ENCODE results near the gene PPIL1. TPM values are rescaled to one million over a fixed set of nuclear protein-coding genes. Genes with fewer than 3 reads are reported as not detected.

PPIL1 gene
- total RNA-seq, 2 experiments from 2014 or later: 55.1 to 58.4 TPM

DNA sequence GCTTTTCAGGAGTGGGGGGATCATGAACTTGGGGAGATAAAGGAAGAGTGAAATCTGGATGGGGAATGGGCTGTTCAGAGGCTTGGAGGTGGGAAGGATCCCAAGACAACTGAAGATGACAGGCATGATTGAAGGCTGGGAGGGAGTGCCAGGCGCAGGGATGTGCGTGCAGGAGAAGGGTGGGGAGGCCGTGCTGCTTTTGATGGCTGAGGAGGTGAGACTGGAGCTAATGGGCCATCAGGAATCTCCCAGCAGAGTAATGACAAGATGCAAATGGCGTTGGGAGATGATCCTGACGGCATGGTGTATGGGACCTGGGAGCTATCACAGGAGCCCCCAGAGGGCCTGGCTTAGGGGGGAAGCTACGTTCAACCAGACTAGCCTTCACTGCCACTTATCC, 36.9 kb downstream of the PPIL1 start:
- peaks cover 12% of the 10 kb centered on the region for H3K4me1 Mint-ChIP-seq
- no peaks in the 10 kb centered on the region for H3K36me3 Mint-ChIP-seq
- no peak for DNase-seq
- H3K27ac Mint-ChIP-seq: no peak overlapping the region
- no peak overlapping the region for H3K4me3 Mint-ChIP-seq
- H3K9me3 Mint-ChIP-seq: no peaks in the 10 kb centered on the region
- peaks cover 43% of the 10 kb centered on the region for H3K27me3 Mint-ChIP-seq

DNA sequence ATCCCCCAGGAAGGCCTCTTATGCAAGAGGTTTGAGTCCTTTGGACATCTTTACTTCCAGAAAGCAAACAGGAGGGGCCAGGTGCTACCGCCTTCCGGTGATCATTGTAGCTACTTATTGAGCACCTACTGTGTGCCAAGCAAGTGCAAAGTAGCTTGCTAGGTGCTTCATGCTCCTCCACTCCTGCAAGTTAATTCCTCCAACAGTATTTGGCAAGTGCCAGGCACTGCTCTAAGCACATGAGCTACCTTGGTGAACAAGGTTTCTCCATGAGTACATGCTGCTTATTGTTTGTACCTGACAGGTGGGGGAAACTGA, 37.6 kb downstream of the PPIL1 start:
- no peaks in the 10 kb centered on the region for H3K36me3 Mint-ChIP-seq
- H3K4me3 Mint-ChIP-seq: no peak overlapping the region
- DNase-seq: no peak
- H3K9me3 Mint-ChIP-seq: no peaks in the 10 kb centered on the region
- H3K4me1 Mint-ChIP-seq: peaks cover 12% of the 10 kb centered on the region
- no peak overlapping the region for H3K27ac Mint-ChIP-seq
- H3K27me3 Mint-ChIP-seq: peaks cover 43% of the 10 kb centered on the region

DNA sequence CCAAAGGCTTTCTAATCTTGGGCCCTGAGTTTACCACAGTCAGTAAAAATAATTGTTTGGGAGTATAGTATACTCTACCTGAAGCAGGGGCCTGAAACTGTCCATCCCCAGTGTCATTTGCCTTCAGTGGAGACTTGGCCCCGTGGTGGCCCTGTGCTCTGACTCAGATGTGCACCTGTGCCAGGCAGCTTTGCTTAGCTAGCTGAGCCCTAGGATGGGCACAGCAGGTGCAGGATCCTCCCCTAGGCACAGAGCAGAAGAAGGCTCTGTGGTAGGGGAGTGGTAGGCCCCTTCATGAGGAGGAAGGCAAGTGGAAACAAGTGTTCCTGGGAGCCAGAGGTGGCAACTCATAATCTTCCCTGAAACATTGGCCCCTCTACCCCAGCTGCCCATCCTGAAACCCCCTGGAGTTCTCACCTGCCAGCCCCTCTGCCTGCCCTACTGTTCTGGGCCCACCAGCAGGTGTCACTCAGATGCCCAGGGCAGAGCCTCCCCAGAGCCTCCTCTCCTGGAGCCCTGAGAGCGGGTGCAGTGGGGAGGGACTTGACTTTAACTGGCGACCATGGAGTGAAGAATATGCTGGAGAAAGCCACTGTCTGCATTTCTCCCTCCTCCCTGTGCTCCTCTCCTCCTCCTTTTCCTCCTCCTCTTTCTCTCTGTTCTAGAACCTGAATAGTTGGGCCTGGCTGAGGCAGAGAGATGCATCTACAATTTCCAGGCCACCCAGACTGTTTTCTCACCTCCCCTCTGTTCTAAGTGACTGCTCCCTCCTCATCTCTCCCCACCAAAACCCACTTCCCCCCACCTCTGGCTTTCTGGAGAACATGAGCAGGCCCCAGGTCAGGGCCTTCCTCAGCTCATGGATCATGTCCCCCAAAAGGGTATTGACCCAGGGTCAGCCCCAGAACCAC, 38.2 kb downstream of the PPIL1 start:
- DNase-seq: no peak
- H3K27ac Mint-ChIP-seq: no peak overlapping the region
- peaks cover 12% of the 10 kb centered on the region for H3K4me1 Mint-ChIP-seq

DNA sequence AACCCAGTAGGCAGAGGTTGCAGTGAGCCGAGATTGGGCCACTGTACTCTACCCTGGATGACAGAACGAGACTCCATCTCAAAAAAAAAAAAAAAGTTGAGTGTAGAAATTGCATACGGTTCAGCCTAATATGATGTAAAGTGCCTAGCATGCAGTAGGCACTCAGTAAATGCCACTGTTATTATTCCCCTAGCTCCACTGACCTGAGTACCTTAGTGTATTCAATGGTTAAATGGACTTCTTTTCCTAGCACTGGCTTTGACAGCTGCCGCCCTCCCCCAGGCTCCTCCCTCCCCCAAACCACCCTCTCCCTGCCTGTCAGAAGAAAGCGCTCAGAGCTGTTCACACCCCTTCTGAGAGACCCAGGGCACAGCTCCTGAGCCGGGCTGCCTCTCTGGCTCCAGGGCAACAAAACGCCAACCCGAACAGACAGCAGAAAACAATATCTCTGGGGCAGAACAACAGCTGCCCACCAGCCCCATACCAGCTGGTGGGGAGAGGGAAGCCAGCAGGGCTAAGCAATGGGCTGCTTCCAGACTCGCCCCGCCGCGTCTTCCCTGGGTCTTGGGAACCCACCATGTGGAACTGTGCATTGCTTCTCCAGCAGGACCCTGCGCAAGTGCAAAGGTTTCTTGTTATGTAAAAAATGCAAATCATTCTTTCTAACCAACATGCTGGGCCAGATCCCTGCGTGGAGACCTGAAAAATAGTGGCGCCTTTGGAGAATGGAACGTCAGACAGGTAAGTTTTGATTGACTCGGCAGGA, 39.8 kb downstream of the PPIL1 start:
- no peak for DNase-seq
- Mint-ChIP-seq H3K4me3 (no peak overlapping the region), H3K27me3 (peaks cover 35% of the 10 kb centered on the region), H3K9me3 (no peaks in the 10 kb centered on the region), H3K4me1 (peaks cover 6% of the 10 kb centered on the region), H3K27ac (no peak overlapping the region), H3K36me3 (no peaks in the 10 kb centered on the region)

More for the DNA sequence above, 38.2 kb downstream of the PPIL1 start:
- no peak overlapping the region for H3K4me3 Mint-ChIP-seq
- H3K36me3 Mint-ChIP-seq: no peaks in the 10 kb centered on the region
- H3K27me3 Mint-ChIP-seq: peaks cover 43% of the 10 kb centered on the region
- H3K9me3 Mint-ChIP-seq: no peaks in the 10 kb centered on the region

DNA sequence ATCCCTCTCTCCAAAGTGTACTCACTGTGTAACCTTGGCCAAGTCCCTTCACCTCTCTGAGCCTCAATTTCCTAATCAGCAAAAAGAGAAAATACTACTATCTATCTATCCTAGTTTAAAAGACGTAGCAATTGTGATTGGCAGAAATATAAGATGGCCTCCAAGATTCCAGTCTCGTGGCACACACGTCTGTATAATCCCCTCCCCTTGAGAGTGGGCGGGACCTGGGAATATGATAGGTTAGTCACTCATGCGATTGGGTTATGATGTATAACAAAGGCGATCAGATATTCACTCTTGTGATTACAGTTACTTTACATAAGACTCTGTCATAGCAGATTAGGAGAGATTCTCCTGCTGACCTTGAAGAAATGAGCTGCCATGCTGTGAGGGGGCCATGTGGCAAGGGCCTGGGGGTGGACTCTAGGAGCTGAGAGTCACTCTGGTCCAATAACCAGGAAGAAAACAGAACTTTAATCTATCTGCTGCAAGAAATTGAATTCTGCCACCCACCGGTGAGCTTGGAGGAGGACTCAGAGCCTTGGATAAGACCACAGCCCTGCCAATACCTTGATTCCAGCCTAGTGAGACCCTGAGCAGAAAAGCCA, 41.3 kb downstream of the PPIL1 start:
- no peak overlapping the region for H3K27ac Mint-ChIP-seq
- H3K36me3 Mint-ChIP-seq: no peaks in the 10 kb centered on the region
- no peak overlapping the region for H3K4me3 Mint-ChIP-seq
- H3K27me3 Mint-ChIP-seq: peaks cover 24% of the 10 kb centered on the region
- no peak for DNase-seq
- no peaks in the 10 kb centered on the region for H3K9me3 Mint-ChIP-seq
- H3K4me1 Mint-ChIP-seq: no peaks in the 10 kb centered on the region

DNA sequence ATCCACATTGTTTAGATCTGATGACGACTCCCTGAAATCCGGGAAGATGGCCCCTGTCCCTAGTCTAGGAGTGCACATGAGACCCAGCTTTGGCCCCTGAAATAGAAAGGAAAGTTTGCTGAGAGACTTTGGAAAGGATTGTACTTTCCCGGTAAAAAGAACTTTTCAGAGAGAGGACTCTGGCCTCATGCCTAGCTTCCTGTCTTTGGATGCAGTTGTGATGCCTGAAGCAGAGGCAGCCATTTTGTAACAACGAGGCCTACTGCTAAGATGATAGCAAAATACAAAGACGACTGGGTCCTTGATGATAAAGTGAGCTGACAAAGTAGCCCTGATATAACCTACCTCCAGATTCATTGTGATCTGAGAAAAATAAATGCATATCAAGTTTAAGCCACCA, 42.3 kb downstream of the PPIL1 start:
- Mint-ChIP-seq H3K4me1 (peaks cover 3% of the 10 kb centered on the region), H3K4me3 (no peak overlapping the region), H3K36me3 (no peaks in the 10 kb centered on the region)

DNA sequence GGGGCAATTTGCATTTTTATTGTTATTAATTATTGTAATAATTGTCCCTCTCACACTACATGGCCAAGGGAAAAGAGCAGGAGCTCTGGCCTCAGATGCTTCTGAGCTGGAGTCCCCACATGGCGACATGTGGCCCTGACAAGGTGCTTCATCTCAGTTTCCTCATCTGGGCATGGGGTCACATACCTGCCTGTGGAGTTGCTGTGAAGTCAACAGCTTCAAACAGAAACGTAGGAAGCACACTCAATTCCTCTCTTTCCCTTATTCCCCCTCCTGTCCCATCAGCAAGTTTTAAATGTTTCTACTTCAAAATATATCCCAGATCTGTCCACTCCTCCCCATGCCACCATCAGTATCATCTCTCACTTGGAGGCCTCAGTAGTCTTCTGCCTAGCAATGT, 44.0 kb downstream of the PPIL1 start:
- Mint-ChIP-seq H3K27ac (no peak overlapping the region), H3K36me3 (no peaks in the 10 kb centered on the region), H3K9me3 (no peaks in the 10 kb centered on the region), H3K4me1 (peaks cover 6% of the 10 kb centered on the region), H3K27me3 (peaks cover 11% of the 10 kb centered on the region), H3K4me3 (no peak overlapping the region)
- no peak for DNase-seq

More for the DNA sequence above, 42.3 kb downstream of the PPIL1 start:
- Mint-ChIP-seq H3K27me3 (peaks cover 16% of the 10 kb centered on the region), H3K27ac (no peak overlapping the region), H3K9me3 (no peaks in the 10 kb centered on the region)
- DNase-seq: no peak

DNA sequence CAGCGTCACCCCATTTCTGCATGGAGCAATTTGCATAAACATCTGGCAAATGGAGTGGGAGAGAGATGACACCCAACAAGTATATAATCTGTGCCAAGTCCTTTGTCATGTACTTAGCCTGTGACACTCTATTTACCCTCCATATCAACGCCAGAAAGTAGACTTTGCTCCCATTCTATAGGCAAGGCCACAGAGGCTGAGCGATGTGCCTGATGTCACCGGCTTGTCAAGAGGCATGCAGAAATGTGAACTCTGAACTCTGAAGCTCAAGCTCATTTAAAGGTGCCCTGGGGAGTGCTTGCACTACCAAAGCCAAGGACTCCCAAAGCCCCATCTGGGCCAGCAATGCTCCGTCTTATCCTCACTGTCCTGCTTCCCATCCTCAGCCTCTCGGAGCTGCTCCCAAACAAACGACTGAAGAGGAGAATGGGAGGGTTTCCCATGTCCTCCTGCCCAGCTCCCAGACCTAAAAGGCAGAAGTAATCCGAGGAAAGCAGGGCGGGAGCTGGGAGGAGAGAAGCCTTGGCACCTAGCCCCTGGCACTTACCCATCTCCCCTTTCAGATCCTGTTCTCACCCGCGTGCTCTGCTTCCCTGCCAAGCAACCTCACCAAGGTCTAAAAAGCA, 44.6 kb downstream of the PPIL1 start:
- Mint-ChIP-seq H3K27ac (no peak overlapping the region), H3K27me3 (peaks cover 11% of the 10 kb centered on the region), H3K36me3 (no peaks in the 10 kb centered on the region), H3K4me3 (no peak overlapping the region), H3K4me1 (peaks cover 6% of the 10 kb centered on the region), H3K9me3 (no peaks in the 10 kb centered on the region)
- DNase-seq: no peak

DNA sequence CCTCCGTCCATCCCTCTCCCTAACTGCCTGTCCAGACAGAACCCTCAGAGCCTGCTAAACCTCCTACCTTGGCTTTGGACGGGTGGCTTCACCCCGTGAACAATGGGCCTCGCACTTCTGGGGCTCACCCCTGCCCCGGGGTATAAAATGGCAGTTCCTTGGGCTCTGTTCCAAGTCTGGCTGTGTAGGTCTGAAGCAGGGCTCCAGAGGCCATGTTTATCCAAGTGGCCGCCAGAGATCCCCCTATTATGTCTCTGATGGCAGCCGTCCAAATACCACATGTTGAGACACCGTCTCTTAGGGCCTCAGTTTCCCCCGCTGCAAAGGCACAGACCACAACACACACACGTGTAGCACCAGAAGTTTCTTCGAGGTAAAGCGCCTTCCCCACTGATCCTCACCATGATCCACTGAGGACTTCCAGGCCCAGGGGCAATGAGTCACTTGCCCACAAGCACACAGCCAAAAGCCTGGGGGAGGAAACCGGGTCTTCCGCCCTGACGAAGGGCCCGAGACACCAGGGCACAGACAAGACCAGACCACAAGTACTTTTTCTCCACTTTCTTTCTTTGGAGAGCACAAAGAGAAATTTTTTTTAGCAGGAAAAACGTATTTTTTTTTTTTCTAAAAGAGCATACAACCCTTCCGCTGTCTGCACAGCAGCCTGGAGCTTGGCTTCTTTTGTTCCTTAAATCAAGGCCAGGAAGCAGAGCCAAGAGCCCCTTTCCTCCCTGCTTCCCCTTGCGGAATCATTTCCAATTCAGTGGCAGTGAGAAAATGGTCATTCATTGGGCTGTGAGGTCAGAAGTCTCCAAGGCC, 47.1 kb downstream of the PPIL1 start:
- Mint-ChIP-seq H3K4me3 (no peak overlapping the region), H3K4me1 (peaks cover 6% of the 10 kb centered on the region), H3K36me3 (no peaks in the 10 kb centered on the region), H3K9me3 (no peaks in the 10 kb centered on the region), H3K27ac (no peak overlapping the region), H3K27me3 (peaks cover 7% of the 10 kb centered on the region)
- peak; percentile 40 for DNase-seq

DNA sequence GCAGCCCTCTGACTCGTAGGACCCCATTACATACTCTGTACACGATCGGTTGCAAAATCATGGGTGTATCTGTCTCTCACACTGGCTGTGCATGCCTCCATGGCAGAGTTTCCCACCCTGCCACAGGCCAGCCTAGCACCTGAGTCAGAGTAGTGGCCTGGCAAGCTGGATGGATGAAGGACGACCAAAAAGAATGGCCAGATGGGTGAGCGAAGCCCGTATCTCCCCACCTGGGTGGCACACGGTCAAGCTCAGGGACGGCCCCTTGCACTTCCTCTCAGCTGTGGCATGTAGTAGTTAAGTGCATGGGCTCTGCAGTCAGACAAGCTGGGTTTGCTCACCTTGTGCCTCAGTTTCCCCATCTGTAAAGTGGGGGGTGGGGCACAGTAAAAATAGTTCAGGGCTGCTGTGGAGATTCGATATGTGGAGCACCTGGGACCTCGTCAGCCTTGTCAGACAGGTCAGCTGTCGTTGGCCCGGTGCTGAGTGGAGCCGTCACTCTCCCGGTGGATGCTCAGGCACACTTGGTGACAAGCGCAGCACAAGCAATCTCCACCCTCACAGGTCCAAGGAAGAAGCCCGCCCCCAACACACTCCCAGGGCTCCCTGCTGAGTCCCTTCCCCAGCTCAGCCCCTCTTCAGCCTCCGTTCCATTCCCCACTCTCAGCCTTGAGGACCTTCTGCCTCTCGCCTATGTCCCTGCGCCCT, 47.9 kb downstream of the PPIL1 start:
- no peak for DNase-seq
- H3K27me3 Mint-ChIP-seq: peaks cover 7% of the 10 kb centered on the region
- H3K4me1 Mint-ChIP-seq: peaks cover 6% of the 10 kb centered on the region
- H3K9me3 Mint-ChIP-seq: no peaks in the 10 kb centered on the region
- no peak overlapping the region for H3K27ac Mint-ChIP-seq
- H3K36me3 Mint-ChIP-seq: no peaks in the 10 kb centered on the region
- no peak overlapping the region for H3K4me3 Mint-ChIP-seq

DNA sequence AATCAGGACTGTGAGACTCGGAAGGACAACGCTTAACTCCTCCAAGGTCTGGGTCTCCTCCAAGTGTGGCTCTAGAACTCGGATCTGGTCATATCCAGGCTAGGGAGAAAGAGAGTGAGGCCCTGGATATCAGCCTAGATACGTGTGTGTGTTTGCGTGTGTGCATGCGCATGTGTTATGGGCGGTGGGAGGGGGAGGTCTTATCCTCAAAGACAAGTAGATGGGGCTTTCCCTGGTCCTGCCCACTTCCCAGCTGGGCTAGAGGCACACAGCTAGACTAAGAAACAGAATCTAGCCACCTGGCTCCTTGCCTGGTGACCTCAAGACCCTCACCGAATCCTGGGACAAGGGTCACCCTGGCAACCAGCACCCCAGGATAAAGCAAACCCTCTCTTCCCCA, 48.6 kb downstream of the PPIL1 start:
- no peak overlapping the region for H3K4me3 Mint-ChIP-seq
- no peaks in the 10 kb centered on the region for H3K36me3 Mint-ChIP-seq
- no peaks in the 10 kb centered on the region for H3K9me3 Mint-ChIP-seq
- no peak for DNase-seq
- H3K4me1 Mint-ChIP-seq: peaks cover 6% of the 10 kb centered on the region
- H3K27me3 Mint-ChIP-seq: peaks cover 7% of the 10 kb centered on the region
- no peak overlapping the region for H3K27ac Mint-ChIP-seq

DNA sequence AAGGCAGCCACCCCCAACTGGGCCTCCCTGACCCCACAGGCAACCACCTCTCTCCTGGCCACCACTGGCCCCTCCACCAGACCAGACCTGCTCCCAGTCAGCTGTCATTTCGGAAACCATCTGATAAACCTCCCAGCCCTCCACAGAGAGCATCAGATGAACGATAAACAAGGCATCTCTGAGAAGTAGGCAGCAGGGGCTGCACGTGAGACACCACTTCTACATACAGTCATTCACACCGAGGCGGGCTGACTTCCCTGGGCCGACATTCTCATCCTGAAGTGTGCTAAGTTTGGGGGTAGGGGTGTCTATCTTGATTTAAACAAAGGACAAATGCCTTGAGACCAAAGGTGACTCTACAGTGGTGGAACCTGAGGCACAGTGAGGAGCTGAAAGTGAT, 49.2 kb downstream of the PPIL1 start:
- Mint-ChIP-seq H3K9me3 (no peaks in the 10 kb centered on the region), H3K4me3 (no peak overlapping the region), H3K4me1 (peaks cover 6% of the 10 kb centered on the region), H3K27ac (no peak overlapping the region), H3K27me3 (peaks cover 7% of the 10 kb centered on the region), H3K36me3 (no peaks in the 10 kb centered on the region)
- DNase-seq: no peak

DNA sequence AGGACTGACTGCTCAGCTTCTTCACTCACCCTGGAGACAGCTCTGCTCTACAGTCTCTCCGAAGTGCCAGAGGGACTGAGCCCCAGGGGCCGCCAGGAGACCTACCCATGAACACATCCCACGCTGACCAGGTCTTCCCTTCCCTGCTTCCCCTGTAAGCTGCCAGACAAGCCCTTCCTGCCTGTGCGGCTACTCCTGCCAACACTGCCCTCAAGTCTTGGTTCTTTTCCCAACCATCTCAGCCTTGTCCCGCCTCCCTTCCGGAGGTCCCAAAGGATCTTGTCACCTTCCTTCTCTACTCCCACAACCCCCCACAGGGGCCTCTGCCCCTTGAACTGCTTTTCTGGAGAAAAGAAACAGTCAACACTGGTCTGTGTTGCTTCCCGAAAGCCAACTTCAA, 50.4 kb downstream of the PPIL1 start:
- peaks cover 6% of the 10 kb centered on the region for H3K4me1 Mint-ChIP-seq
- H3K27me3 Mint-ChIP-seq: peaks cover 7% of the 10 kb centered on the region
- DNase-seq: no peak
- H3K9me3 Mint-ChIP-seq: no peaks in the 10 kb centered on the region
- no peak overlapping the region for H3K27ac Mint-ChIP-seq
- no peaks in the 10 kb centered on the region for H3K36me3 Mint-ChIP-seq
- no peak overlapping the region for H3K4me3 Mint-ChIP-seq
